Measurements from ENCODE around the gene MT2A.
A peak's percentile ranks its signal among the peaks of the same experiment; 100 is the strongest.

The MT2A gene

GRCh38 chr16:56600398-56600999, 7.9 kb upstream of the MT2A start:
- no peak for DNase-seq

- no peak for DNase-seq
Observed at GRCh38 chr16:56601325-56601724, 7.1 kb upstream of the MT2A start.

DNA sequence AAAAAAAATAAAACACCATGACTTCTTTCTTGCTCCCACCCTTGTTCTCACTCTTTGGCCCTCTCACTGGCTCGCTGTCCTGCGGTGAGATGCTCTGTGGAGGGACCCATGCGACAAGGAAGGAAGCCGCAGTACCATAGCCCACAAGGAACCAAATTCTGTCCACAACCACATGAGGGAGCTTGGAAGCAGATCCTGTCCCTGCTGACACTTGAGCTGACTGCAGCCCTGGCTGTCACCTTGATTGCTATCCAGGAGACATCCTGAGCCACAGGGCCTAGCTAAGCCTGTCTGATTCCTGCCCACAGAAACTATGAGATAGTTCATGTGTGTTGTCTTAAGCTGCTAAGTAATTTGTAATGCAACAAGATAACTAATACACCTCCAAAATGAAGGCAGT, 4.8 kb upstream of the MT2A start:
- DNase-seq = peak; percentile 31

DNA sequence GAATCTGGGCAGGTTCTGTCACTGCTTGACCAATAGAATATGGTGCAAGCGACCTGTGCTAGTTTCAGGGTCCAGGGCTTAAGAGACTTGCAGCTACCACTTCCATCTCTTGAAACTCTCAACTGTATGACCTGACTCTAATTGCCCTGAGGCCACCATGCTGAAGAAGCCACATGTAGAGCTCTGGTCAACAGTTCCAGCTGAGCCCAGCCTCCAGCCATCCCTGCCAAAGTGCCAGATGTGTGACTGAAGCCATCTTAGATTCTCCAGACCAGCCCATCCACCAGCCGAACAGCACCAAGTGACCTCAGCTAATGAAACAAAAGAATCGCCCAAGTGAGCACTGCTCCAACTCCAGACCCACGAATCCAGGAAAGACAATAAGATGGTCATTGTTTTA, 3.4 kb upstream of the MT2A start:
- DNase-seq = no peak

DNA sequence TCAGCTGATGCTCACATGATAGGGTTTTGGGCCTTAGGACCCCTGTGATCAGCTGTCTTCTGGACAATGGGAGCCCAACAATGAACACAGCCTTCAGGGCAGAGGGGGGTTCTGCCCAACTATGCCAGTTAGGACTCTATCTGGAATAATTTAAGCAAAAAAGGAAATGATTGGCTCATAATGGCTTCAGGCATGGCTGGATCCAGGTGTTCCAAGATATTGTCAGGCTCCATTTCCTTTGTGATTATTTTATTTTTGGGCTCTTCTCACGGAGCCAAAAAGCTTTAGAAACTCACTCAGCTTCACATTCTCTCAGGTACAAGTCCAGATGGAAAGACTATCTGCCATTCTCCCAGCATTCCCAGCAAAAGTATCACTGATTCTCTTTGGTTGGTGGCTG, 2.9 kb upstream of the MT2A start:
- DNase-seq = no peak

DNA sequence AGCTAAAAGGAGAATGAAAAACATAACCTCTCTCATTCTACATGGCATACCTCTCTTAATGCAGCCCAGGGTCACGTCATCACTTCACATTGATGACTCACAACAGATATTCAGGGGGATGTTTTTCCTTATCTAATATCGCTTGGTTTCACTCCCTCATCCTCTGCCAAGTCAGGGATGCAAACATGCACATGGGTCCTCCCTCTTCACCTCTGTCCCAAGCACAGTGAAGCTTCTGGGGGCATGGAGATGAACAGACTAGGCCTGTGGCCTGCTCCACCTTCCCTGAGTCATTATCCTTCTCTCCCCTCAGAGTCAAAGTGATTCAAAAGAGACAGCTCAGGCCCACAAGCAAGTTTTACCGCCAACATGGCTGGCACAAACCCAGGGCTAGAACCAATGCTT, 2.3 kb upstream of the MT2A start:
- DNase-seq = no peak

GRCh38 chr16:56606476-56607108, 1.8 kb upstream of the MT2A start:
- no peak for DNase-seq

DNA sequence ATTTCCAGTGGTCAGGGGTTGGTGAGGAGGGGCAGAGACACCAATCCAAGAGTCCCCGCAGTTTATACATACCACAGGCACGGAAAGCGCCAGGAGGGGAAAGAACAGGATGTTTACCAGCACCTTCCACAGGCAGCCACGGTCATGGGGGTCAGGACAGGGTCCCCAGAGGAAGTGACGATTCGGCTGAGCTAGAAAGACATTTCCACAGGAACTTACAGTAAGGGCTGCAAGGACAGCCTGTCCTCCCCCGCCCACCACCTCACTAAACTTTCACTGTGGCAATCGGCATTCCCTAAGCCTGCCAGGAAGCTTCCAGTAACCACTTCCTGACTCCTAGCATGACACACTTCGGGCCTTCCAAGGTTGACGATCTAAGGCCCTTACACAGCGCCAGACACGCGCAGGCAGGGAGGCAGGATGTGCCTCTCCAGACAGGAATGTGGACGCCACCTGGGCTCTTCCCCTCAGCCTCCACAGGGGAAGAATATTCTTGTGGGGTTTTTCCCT, 1.2 kb upstream of the MT2A start:
- no peak for DNase-seq

GRCh38 chr16:56607675-56608042, 725 bp upstream of the MT2A start:
- no peak for DNase-seq

DNA sequence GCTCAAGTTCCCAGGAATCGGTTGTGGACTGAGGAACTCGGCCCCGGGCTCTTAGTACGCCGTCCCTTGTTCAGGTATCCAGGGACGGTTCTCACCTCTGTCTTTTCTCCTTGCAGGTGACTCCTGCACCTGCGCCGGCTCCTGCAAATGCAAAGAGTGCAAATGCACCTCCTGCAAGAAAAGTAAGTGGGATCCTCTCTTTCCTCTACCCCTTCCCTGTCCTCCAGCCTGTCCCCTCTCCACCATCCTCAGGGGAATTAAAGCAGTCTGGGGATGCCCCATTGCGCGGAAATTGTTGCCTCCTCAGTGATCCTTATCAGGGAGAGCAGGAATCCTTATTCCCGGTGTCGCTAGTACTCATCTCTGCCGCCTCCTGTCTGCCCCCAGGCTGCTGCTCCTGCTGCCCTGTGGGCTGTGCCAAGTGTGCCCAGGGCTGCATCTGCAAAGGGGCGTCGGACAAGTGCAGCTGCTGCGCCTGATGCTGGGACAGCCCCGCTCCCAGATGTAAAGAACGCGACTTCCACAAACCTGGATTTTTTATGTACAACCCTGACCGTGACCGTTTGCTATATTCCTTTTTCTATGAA, 585 bp downstream of the MT2A start:
- DNase-seq = no peak

DNA sequence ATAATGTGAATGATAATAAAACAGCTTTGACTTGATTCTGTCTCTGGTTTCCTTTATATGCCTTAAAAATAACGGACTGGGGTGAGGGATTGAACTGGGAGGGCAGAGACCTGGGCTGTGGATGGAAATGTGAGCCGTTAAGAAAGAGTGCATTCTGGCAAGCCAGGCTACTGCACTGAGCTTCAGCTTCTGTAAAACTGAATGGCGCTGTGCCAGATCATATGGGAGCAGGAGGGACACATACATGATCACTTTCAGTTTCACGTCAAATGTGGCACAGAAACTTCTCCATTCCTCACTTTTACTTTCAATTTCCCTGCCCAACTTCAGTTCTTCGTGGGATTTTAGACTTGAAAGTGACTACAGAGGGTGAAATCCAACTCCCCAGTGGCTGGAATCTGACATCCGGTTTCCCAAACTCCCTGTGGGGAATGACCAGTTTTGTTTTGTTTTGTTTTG, 1.1 kb downstream of the MT2A start:
- DNase-seq = peak; percentile 45

DNA sequence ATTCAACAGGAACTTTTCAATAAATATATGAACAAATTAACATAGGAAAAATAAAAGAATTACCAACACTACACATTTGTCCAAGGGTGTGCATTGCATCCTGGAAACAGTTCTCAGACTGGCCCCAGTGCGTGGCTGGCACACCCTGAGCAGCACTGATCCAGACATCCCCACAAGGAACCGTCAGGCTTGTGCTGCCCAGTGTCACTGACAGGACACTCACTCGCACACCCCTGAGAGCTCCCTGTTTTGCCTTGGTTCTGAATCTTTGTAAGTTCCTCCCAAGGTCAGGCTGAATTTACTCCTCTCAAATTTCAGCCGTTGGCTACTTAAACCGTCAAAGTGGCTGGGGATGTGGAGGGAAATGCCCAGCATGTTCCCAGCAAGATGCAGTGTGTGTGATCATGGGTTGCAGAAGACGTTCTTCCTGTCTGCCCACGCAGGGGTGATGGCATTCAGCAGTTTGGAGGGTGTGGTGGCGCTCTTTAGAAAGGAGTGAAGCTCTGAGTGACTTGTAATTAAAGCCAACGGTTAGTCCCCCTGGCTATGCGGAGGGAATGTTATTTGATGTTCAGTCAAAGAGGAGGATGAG, 1.7 kb downstream of the MT2A start:
- DNase-seq = no peak

GRCh38 chr16:56610609-56611111, 2.3 kb downstream of the MT2A start:
- no peak for DNase-seq

GRCh38 chr16:56611281-56611833, 3.0 kb downstream of the MT2A start:
- no peak for DNase-seq

GRCh38 chr16:56613706-56614105, 5.3 kb downstream of the MT2A start:
- no peak for DNase-seq

- DNase-seq = no peak
Observed at GRCh38 chr16:56614549-56614991, 6.2 kb downstream of the MT2A start.

DNA sequence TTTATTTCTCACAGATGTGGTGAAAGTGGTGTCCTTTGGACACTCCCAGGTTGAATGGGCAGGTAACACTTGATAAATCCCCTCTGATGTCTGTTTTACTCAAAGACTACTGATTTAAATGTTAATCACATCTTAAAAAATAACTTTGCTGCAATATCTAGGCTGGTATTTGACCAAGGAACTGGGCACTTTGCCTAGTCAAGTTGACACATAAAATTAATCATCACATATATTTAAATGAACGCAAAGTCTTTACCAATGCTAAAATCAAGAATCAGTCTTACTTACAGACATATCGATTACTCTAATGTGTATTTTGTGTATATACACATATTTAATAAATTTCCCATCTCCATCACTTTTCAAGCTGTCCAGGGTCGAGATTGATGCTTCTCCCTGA, 7.0 kb downstream of the MT2A start:
- no peak for DNase-seq

- no peak for DNase-seq
Observed at GRCh38 chr16:56616608-56617211, 8.3 kb downstream of the MT2A start.

- DNase-seq = no peak
Observed at GRCh38 chr16:56617212-56618085, 9.1 kb downstream of the MT2A start.

DNA sequence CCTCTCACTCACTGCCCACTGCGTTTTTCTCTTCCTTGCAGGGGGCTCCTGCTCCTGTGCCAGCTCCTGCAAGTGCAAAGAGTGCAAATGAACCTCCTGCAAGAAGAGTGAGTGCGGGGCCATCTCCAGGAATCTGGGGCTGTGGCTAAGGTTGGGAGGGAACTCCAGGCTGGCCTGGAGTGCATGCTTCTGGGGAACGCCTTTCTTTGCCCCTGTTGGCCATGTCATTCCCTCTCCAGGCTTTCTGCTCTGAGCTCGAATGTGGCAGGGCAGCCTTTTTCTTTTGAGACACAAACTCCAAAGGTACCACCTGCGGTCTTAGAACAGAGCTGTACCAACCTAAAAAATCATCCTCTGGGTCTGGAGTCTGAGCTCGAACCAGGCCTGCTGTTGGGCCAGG, 9.8 kb downstream of the MT2A start:
- no peak for DNase-seq

DNA sequence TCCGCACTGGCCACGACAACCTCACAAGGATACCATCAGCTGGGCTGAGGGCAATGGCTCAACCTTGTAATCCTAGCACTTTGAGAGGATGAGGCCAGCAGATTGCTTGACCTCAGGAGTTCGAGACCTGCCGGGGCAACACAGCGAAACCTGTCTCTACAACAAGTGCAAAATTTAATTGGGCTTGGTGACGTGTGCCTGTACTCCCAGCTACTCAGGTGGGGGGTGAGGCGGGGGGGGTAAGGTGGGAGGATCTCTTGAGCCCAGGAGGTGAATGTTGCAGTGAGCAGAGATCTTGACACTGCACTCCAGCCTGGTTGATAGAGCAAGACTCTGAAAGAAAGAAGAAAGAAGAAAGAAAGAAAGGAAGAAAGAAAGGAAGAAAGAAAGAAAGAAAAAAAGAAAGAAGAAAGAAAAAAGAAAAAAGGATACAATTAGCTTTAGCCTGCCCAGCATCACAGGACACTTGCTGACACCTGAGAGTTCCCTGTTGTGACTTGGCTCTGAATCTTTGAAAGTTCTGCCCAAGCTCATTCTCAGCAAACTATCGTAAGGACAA, 12.0 kb downstream of the MT2A start:
- DNase-seq = no peak

Measured in NCI-H2107 (cell line).